Endodermal cell (in vitro differentiated cells): ENCODE measurements around the gene KLF5. TPM values are rescaled to one million over a fixed set of nuclear protein-coding genes. Genes with fewer than 3 reads are reported as not detected.

Experiments used
- DNase-seq: peaks from one replicate; pipeline ENCODE4 v3.0.0-alpha.2; 2017
- H3K27ac ChIP-seq: 2 replicates; pipeline ENCODE4 v1.5.1; 2013; ENCODE audit warnings: mild to moderate bottlenecking, low read depth, low read length, moderate library complexity
- H3K27me3 ChIP-seq: 2 replicates; pipeline ENCODE4 v1.6.1; 2013; ENCODE audit warnings: mild to moderate bottlenecking, low read length, moderate library complexity; ENCODE audit not compliant: insufficient read depth, control insufficient read depth, poor library complexity, severe bottlenecking
- H3K36me3 ChIP-seq: 2 replicates; pipeline ENCODE4 v1.7.0; 2013; ENCODE audit warnings: mild to moderate bottlenecking, low read length, moderate library complexity; ENCODE audit not compliant: control insufficient read depth, insufficient read depth
- H3K4me1 ChIP-seq: one replicate; pipeline ENCODE4 v1.7.0; 2013; ENCODE audit warnings: low read length; ENCODE audit not compliant: control insufficient read depth, insufficient read depth
- H3K4me3 ChIP-seq: 2 replicates; pipeline ENCODE4 v1.5.1; 2013; ENCODE audit warnings: mild to moderate bottlenecking, low read length, moderate library complexity
- H3K9ac ChIP-seq: 2 replicates; pipeline ENCODE4 v1.6.1; 2013; ENCODE audit warnings: mild to moderate bottlenecking, low read length, moderate library complexity; ENCODE audit not compliant: poor library complexity, severe bottlenecking; ENCODE audit errors: extremely low read depth
- H3K9me3 ChIP-seq: 2 replicates; pipeline ENCODE4 v1.6.1; 2013; ENCODE audit warnings: mild to moderate bottlenecking, low read length, moderate library complexity; ENCODE audit not compliant: control insufficient read depth
- H3K27ac Mint-ChIP-seq: 2 replicates; pipeline ENCODE4 v1.8.0; 2020; ENCODE audit warnings: mixed read lengths
- H3K27me3 Mint-ChIP-seq: 2 replicates; pipeline ENCODE4 v1.8.0; 2021; ENCODE audit warnings: mild to moderate bottlenecking, mixed read lengths; ENCODE audit not compliant: insufficient read depth
- H3K36me3 Mint-ChIP-seq: 2 replicates; pipeline ENCODE4 v1.8.0; 2020; ENCODE audit warnings: low read depth, mixed read lengths
- H3K4me1 Mint-ChIP-seq: 2 replicates; pipeline ENCODE4 v1.8.0; 2020; ENCODE audit warnings: mixed read lengths
- H3K4me3 Mint-ChIP-seq: 2 replicates; pipeline ENCODE4 v1.8.0; 2020; ENCODE audit warnings: mild to moderate bottlenecking, moderate library complexity, mixed read lengths
- H3K9me3 Mint-ChIP-seq: 2 replicates; pipeline ENCODE4 v1.8.0; 2020; ENCODE audit warnings: mild to moderate bottlenecking, mixed read lengths
- WGBS, 2 experiments: methylation state at CpG; one replicate each; pipeline versions ENCODE4 v1.1.5 to v1.1.7; 2013; ENCODE audit warnings: missing lambda C conversion rate in 2 of 2, mixed read lengths in 1 of 2; ENCODE audit not compliant: insufficient coverage in 1 of 2, insufficient read length in 1 of 2; 5-methylcytosine and 5-hydroxymethylcytosine counted together
- total RNA-seq, 2 donors: library from RNA; stranded (reverse); fragmentation: NEBNext Ultra II Directional in 1 of 2; extraction: Animal tissue kit (Norgen Biotek cat#: 25700) in 1 of 2; gene quantifications; 2 replicates in 1 of 2; 3 replicates in 1 of 2; pipeline ENCODE4 v1.2.1, GENCODE V29; 2021
- TF ChIP-seq, protein P1 (sequence below): fragments of 200-600 bp; sonication (generic); conservative IDR thresholded peaks from 2 replicates; pipeline ENCODE4 v1.5.0; 2021; ENCODE audit warnings: antibody characterized with exemption, mild to moderate bottlenecking

The KLF5 gene
- total RNA-seq, 2 donors from 2014 or later: 39.6 to 41.1 TPM

DNA sequence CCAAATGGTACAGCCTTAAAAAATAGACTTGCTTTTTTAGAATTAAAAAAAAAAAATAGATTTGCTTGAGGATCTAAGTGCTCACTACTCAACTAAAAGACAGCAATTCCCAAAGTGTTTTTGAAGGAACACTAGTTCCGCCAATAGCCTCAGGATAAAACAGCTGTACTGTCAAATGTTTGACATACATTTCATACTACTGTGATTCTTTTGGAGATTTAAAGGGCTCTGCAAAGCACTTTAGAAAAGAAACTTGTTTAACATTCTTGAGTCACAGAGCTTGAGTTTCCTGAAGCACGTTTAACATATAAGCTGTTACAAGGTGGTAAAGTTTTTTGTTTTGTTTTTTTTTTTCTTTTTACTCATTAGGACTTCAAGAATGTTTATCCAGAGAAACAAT, 23.1 kb upstream of the KLF5 start:
- no peaks in the 10 kb centered on the region for H3K9me3 Mint-ChIP-seq
- Histone ChIP-seq H3K27ac (no peak overlapping the region), H3K4me1 (peaks cover 26% of the 10 kb centered on the region), H3K4me3 (no peak overlapping the region), H3K36me3 (no peaks in the 10 kb centered on the region), H3K9ac (no peak overlapping the region), H3K27me3 (no peaks in the 10 kb centered on the region), H3K9me3 (no peaks in the 10 kb centered on the region)
- WGBS, 2 experiments: 71 to 81% methylated on average over 1 to 2 of the region's 2 CpGs
- TF ChIP-seq, protein P1, sequence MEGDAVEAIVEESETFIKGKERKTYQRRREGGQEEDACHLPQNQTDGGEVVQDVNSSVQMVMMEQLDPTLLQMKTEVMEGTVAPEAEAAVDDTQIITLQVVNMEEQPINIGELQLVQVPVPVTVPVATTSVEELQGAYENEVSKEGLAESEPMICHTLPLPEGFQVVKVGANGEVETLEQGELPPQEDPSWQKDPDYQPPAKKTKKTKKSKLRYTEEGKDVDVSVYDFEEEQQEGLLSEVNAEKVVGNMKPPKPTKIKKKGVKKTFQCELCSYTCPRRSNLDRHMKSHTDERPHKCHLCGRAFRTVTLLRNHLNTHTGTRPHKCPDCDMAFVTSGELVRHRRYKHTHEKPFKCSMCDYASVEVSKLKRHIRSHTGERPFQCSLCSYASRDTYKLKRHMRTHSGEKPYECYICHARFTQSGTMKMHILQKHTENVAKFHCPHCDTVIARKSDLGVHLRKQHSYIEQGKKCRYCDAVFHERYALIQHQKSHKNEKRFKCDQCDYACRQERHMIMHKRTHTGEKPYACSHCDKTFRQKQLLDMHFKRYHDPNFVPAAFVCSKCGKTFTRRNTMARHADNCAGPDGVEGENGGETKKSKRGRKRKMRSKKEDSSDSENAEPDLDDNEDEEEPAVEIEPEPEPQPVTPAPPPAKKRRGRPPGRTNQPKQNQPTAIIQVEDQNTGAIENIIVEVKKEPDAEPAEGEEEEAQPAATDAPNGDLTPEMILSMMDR: no peak
- H3K27ac Mint-ChIP-seq: no peak overlapping the region
- peaks cover 46% of the 10 kb centered on the region for H3K4me1 Mint-ChIP-seq
- DNase-seq: no peak
- H3K27me3 Mint-ChIP-seq: no peaks in the 10 kb centered on the region
- H3K36me3 Mint-ChIP-seq: no peaks in the 10 kb centered on the region
- H3K4me3 Mint-ChIP-seq: no peak overlapping the region

DNA sequence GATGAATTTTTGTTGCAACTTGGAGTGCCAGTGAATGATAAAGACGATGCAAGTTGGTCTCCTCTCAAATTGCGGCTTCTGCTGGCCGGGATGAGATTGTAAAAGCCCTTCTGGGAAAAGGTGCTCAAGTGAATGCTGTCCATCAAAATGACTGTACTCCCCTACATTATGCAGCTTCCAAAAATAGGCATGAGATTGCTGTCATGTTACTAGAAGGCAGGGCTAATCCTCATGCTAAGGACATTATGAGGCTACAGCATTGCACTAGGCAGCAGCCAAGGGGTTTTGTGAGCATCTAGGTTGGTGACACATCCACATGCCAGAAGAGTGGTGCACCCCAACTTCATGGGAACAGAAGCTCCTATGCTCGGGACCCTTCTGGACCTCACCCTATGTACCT, 22.2 kb upstream of the KLF5 start:
- Histone ChIP-seq H3K36me3 (no peaks in the 10 kb centered on the region), H3K27ac (no peak overlapping the region), H3K9me3 (no peaks in the 10 kb centered on the region), H3K4me1 (peaks cover 26% of the 10 kb centered on the region), H3K27me3 (no peaks in the 10 kb centered on the region), H3K4me3 (no peak overlapping the region), H3K9ac (no peak overlapping the region)
- Mint-ChIP-seq H3K4me3 (no peak overlapping the region), H3K27ac (no peak overlapping the region), H3K27me3 (no peaks in the 10 kb centered on the region), H3K36me3 (no peaks in the 10 kb centered on the region), H3K9me3 (peaks cover 1% of the 10 kb centered on the region), H3K4me1 (peaks cover 52% of the 10 kb centered on the region)
- 93 to 96% methylated on average over 3 to 4 of the region's 4 CpGs for WGBS, 2 experiments
- no peak for DNase-seq
- TF ChIP-seq, protein P1: no peak

DNA sequence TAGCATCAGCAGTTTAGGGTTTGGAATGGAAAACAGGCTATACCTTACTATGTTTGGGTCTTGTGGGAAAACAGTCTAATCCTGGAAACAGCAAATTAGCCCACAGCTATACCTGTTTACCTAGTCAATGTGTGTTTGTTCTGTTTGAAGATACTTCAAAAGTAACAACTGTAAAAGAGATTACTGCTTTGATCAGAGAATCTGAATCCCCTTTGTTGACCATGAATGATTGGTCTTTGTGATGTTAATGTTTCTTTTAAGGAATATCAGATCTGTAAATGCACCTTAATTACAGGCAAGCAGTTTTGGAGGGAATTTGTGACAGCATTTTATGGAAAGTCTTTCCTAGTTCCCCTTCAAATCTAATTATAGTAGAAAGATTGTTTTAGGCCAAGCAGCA, 20.7 kb upstream of the KLF5 start:
- H3K4me3 Mint-ChIP-seq: no peak overlapping the region
- no peaks in the 10 kb centered on the region for H3K27me3 Mint-ChIP-seq
- no peaks in the 10 kb centered on the region for H3K36me3 ChIP-seq
- no peak overlapping the region for H3K27ac ChIP-seq
- peaks cover 26% of the 10 kb centered on the region for H3K4me1 ChIP-seq
- TF ChIP-seq, protein P1: no peak
- no peaks in the 10 kb centered on the region for H3K36me3 Mint-ChIP-seq
- H3K27me3 ChIP-seq: no peaks in the 10 kb centered on the region
- H3K9me3 Mint-ChIP-seq: peaks cover 1% of the 10 kb centered on the region
- no peak for DNase-seq
- no peak overlapping the region for H3K9ac ChIP-seq
- H3K4me1 Mint-ChIP-seq: peaks cover 52% of the 10 kb centered on the region
- no peak overlapping the region for H3K4me3 ChIP-seq
- H3K9me3 ChIP-seq: no peaks in the 10 kb centered on the region
- no peak overlapping the region for H3K27ac Mint-ChIP-seq
